Adipocyte (in vitro differentiated cells): Measurements from ENCODE around the gene AEBP2.
"Not testable (repeated sequence)": the region's sequence is repeated elsewhere in the genome, so short reads cannot be mapped to it uniquely, and the experiment has no call there.

Experiments used
- DNase-seq: peaks from one replicate; pipeline ENCODE4 v3.0.0-alpha.2; 2015; ENCODE audit warnings: low read depth
- H3K27me3 ChIP-seq: replicated peaks from 2 replicates; pipeline ENCODE4 v1.7.0; 2013; ENCODE audit warnings: mild to moderate bottlenecking, low read length, moderate library complexity; ENCODE audit not compliant: control insufficient read depth, insufficient read depth
- H3K36me3 ChIP-seq: 2 replicates; pipeline ENCODE4 v1.7.0; 2013; ENCODE audit warnings: low read length, mild to moderate bottlenecking, moderate library complexity; ENCODE audit not compliant: control insufficient read depth, insufficient read depth, severe bottlenecking
- H3K4me1 ChIP-seq: 2 replicates; pipeline ENCODE4 v1.7.0; 2013; ENCODE audit warnings: mild to moderate bottlenecking, low read length, moderate library complexity; ENCODE audit not compliant: control insufficient read depth, insufficient read depth
- H3K4me3 ChIP-seq: 2 replicates; pipeline ENCODE4 v1.7.0; 2013; ENCODE audit warnings: mild to moderate bottlenecking, low read length, moderate library complexity
- H3K9ac ChIP-seq: 2 replicates; pipeline ENCODE4 v1.7.0; 2013; ENCODE audit warnings: mild to moderate bottlenecking, low read length, moderate library complexity
- H3K9me3 ChIP-seq: 2 replicates; pipeline ENCODE4 v1.7.0; 2013; ENCODE audit warnings: mild to moderate bottlenecking, low read length, moderate library complexity; ENCODE audit not compliant: control insufficient read depth

Gene AEBP2

DNA sequence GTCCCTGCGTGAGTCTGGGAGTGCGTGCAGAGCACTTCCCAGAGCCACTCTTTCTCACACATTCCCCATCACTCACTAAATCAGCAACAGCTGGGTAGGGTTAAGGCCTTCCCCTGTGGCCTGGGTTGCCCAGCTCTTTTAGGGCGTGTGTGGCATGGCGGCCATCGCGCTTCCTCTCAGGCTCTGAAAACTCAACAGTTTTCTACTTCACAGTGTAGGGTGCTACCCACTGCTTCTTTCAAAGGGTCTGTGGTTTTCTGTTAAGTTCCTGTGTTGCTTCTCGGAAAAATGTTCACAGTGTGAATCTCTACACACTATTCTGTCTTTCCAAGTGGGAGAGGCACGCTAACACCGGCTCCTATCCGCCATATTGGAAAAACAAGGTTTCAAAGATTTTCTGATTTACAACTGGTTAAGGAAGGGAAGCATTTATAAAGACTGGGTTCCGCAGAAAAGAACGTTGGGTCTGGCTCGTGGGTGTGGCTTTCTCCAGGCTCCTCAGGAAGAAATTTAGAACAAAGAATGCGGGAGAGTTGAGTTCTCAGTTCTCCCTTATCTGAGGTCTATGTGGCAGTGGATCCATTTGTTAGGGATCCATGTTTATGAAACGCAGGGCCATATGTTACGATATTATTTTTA, 34.9 kb upstream of the AEBP2 start:
- Histone ChIP-seq H3K4me1 (peaks cover 5% of the 10 kb centered on the region), H3K36me3 (no peaks in the 10 kb centered on the region), H3K4me3 (no peak overlapping the region), H3K27me3 (peaks cover 7% of the 10 kb centered on the region), H3K9ac (no peak overlapping the region), H3K9me3 (no peaks in the 10 kb centered on the region)
- no peak for DNase-seq

DNA sequence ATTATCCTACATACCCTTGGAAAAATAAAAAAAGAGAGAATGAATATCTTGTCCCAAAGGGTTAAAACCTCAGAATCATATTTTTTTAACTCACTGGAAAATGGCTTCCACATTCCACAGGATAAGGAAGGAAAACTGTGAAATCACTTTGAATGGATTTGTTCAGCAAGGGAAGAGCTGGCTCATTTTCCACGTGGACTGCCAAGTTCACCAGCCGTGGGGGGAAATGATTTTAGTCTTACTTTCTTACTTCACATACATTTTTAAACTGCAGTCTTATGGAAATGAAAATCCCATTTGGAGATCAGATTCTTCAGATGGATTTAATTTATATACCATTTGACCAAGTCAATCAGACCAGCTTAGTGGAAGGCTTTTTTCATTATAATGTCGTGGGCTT, 29.9 kb upstream of the AEBP2 start:
- H3K27me3 ChIP-seq = no peaks in the 10 kb centered on the region
- H3K36me3 ChIP-seq = no peaks in the 10 kb centered on the region
- peaks cover 15% of the 10 kb centered on the region for H3K4me1 ChIP-seq
- H3K4me3 ChIP-seq = no peak overlapping the region
- DNase-seq = peak; percentile 39
- H3K9ac ChIP-seq = no peak overlapping the region
- H3K9me3 ChIP-seq = no peaks in the 10 kb centered on the region

DNA sequence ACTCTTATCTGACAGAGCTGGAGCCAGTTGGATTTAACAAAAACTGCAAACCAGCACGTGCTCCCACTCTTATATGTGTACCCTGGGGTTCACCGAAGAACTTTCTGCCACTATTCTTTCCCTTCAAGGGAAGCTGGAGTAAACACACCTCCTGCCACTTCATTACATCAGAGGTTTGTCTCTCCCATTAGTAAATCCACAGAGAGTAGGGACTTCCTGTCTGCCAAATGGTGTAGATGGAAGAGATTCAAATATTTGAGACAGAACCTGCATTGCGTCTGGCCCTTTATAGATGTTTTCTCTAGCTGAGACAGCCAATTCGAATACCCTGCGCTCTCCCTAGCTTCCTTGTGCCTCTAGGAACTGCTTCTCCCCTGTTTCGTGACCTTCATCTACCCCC, 29.1 kb upstream of the AEBP2 start:
- Histone ChIP-seq H3K27me3 (no peaks in the 10 kb centered on the region), H3K4me1 (peaks cover 15% of the 10 kb centered on the region), H3K4me3 (no peak overlapping the region), H3K9me3 (no peaks in the 10 kb centered on the region), H3K36me3 (no peaks in the 10 kb centered on the region), H3K9ac (no peak overlapping the region)
- no peak for DNase-seq

DNA sequence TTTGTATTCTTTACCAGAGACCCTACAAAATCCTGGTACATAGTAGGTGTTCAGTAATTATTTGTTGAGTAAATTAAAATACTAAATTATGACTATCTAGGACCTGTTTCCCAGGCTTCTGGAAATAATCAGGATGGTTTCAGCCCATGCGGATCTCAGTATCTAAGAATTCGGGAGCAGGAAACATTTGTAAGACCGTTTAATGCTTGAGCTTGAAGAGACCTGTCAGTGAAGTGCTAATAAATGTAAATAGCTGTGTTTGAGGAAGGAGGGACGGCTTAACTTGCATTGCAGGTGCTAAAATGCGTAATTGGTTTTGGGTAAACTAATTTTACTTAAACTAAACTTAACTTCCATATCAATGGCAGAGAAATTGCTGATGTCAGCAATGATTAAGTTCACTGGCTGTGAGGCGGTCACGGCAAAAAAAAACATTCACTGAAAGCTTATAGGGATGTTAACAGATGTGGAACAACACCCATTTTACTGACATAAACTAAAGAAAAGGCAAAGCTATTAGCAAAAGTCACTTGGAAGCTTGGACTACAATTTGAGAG, 28.6 kb upstream of the AEBP2 start:
- no peaks in the 10 kb centered on the region for H3K27me3 ChIP-seq
- H3K4me1 ChIP-seq = peaks cover 15% of the 10 kb centered on the region
- H3K4me3 ChIP-seq = no peak overlapping the region
- no peak for DNase-seq
- H3K9ac ChIP-seq = no peak overlapping the region
- no peaks in the 10 kb centered on the region for H3K36me3 ChIP-seq
- no peaks in the 10 kb centered on the region for H3K9me3 ChIP-seq

DNA sequence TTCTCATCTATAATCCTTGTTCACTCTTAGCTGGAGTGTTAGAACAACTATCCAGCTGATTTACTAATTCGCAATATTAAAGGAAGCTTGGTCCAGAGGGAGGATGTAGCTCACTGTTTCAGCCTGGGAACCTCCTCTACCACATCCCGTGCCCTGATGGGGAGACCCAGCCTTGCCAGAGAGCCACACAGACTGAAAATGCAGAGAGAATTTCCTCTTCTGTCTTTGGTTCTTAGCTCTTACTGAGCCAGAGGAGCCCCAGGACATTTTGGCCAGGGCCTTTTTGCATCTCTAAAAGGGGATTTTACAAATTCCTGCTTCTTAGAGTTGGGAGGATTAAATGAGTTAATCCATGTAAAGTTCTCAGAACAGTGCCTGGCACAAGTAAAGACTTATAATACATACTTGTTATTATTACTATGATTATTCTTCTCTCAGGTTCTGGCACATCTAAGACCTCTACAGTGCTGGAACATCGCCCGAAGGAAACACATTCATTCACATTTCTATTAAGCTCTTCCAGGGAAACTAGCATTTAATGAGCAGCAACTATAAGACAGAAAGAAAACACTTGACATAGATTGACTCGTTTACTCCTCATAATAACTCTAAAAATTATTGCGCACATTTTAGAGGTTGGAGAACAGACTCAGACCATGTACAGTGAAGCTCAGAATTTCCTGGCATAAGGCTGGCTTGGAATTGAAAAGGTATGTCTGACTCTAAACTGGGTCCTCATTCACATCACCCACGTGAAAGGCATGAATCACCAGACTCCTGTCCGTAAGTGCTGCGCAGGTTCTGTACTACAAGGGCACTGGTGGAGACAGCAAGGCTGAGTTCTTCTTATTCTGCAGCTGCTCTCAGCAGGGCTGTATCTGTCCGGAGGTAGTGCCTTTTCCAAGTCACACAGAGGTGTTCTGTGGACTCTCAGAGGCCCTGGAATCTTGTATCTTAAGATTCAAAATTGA, 27.8 kb upstream of the AEBP2 start:
- no peak for DNase-seq
- H3K4me3 ChIP-seq = no peak overlapping the region
- no peak overlapping the region for H3K9ac ChIP-seq
- H3K27me3 ChIP-seq = no peaks in the 10 kb centered on the region
- H3K9me3 ChIP-seq = no peaks in the 10 kb centered on the region
- H3K36me3 ChIP-seq = no peaks in the 10 kb centered on the region
- peaks cover 15% of the 10 kb centered on the region for H3K4me1 ChIP-seq

DNA sequence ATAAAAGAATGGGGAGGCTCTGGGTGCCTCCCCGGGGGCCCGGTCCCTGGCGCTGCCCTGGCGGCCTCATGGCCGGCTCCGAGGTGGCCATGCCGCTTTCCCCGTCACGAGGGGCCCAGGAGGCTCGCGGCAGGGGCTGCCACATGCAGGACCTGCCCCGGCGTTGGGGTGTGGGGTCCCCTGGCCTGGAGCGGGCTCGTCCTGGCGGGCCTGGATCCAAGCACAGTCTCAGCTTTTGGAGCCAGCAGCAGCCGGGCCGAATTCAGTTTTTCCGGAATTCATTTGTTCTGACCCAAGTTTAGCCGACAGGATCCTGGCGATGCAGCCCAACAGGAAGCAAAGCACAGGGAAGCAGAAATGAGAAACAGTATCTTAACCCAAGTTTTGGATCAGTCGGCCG, 26.4 kb upstream of the AEBP2 start:
- Histone ChIP-seq H3K9me3 (no peaks in the 10 kb centered on the region), H3K36me3 (no peaks in the 10 kb centered on the region), H3K4me3 (no peak overlapping the region), H3K9ac (no peak overlapping the region), H3K4me1 (peaks cover 15% of the 10 kb centered on the region), H3K27me3 (no peaks in the 10 kb centered on the region)
- no peak for DNase-seq

DNA sequence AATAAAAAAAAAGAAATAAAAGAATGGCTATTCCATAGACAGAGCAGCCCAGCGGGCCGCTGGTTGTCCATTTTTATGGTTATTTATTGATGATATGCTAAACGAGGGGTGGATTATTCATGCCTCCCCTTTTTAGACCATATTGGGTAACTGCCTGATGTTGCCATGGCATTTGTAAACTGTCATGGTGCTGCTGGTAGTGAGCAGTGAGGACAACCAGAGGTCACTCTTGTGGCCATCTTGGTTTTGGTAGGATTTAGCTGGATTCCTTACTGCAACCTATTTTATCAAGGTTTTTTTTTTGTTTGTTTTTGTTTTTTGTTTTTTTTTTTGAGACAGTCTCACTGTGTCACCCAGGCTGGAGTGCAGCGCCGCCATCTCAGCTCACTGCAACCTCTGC, 25.7 kb upstream of the AEBP2 start:
- H3K27me3 ChIP-seq, H3K4me3 ChIP-seq, H3K9me3 ChIP-seq, H3K9ac ChIP-seq, DNase-seq, H3K36me3 ChIP-seq: not testable (repeated sequence)
- H3K4me1 ChIP-seq = peaks cover 15% of the 10 kb centered on the region

DNA sequence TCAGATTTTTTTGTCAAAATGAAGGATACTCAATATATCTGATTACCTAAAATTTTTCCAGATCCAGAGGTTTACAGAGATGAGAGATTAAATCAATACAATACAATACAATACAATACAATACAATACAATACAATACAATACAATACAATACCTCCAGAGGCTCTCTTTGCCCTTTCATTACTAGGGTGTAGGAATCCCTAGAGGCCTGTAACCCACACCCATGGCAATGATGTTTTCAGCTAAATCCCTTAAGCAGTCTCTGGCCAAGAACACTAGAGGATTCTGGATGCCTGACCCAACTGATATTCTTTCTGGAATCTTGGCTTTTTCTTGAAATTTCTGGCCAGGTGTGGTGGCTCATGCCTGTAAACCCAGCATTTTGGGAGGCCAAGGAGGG, 23.7 kb upstream of the AEBP2 start:
- DNase-seq = no peak
- Histone ChIP-seq H3K4me3 (no peak overlapping the region), H3K27me3 (no peaks in the 10 kb centered on the region), H3K4me1 (no peaks in the 10 kb centered on the region), H3K9me3 (no peaks in the 10 kb centered on the region), H3K9ac (no peak overlapping the region), H3K36me3 (no peaks in the 10 kb centered on the region)

DNA sequence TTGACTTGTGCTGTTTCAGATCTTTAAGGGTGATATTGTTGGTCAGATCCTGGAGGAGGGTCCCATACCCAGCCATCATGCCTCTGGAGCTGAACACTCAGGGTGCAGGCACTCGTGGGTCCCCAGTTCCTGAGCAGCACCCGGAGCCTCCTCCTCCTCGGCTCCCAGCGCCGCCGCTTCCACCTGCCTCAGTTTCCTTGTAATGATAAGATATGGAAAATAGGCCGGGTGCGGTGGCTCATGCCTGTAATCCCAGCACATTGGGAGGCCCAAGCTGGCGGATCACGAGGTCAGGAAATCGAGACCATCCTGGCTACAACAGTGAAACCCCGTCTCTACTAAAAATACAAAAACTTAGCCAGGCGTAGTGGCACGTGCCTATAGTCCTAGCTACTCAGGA, 20.2 kb upstream of the AEBP2 start:
- no peak overlapping the region for H3K9ac ChIP-seq
- no peaks in the 10 kb centered on the region for H3K9me3 ChIP-seq
- no peak for DNase-seq
- H3K36me3 ChIP-seq = no peaks in the 10 kb centered on the region
- no peak overlapping the region for H3K4me3 ChIP-seq
- H3K27me3 ChIP-seq = no peaks in the 10 kb centered on the region
- H3K4me1 ChIP-seq = no peaks in the 10 kb centered on the region

DNA sequence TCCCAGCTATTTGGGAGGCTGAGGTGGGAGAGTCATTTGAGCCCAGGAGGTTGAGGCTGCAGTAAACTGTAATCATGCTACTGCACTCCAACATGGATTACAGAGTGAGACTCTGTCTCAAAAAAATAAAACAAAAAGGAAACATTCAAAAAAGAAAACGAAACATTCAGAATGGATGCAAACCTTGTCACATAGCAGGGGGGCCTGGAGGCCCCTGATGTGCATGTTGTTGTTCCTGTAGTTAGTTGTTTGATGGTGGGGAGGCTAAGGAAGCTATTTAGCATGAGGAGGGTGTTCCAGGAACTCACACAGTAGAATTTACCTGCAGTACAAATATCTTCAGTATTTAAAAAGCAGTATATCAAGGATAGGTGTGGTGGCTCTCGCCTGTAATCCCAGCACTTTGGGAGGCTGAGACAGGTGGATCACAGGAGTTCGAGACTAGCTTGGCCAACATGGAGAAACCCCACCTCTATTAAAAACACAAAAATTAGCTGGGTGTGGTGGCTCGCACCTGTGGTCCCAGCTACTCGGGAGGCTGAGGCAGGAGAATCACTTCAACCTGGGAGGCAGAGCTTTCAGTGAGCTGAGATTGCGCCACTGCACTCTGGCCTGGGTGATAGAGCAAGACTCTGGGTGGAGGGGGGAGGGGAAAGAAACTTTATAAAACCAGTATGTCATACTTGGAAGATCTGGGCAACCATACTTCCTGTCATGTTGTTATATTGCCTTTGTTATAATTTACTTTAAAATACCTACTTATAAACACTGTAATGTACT, 17.6 kb upstream of the AEBP2 start:
- Histone ChIP-seq H3K36me3 (no peaks in the 10 kb centered on the region), H3K4me3 (no peak overlapping the region), H3K9ac (no peak overlapping the region), H3K27me3 (no peaks in the 10 kb centered on the region), H3K4me1 (no peaks in the 10 kb centered on the region), H3K9me3 (peaks cover 3% of the 10 kb centered on the region)
- DNase-seq = no peak
